H1 (cell line): ENCODE results near the gene SYNPO. TPM values are rescaled to one million over a fixed set of nuclear protein-coding genes. Genes with fewer than 3 reads are reported as not detected.

Source experiments
- CTCF ChIA-PET: fragments of 300-600 bp; sonication (Branson Sonifier 250); formaldehyde crosslinking; loops from one replicate; lab custom pipeline; 2021; ENCODE audit not compliant: partially characterized antibody; lab: Charles Lee
- POLR2A ChIA-PET: fragments of 300-600 bp; sonication (Branson Sonifier 250); formaldehyde crosslinking; loops from one replicate; lab custom pipeline; 2021; ENCODE audit warnings: inconsistent platforms; ENCODE audit not compliant: partially characterized antibody; lab: Charles Lee
- DNase-seq, 2 experiments: peaks; one replicate each; pipeline versions ENCODE4 v3.0.0 to v3.0.0-alpha.2; 2010 to 2022; ENCODE audit warnings: low spot score in 2 of 2, low read depth in 1 of 2, mixed read lengths in 1 of 2
- FAIRE-seq: peaks from 2 replicates; lab custom pipeline; 2011; peaks lifted over from hg19 to GRCh38; lab: Jason Lieb, UNC
- H2AFZ ChIP-seq: 2 replicates; pipeline ENCODE4 v1.8.1; 2012; ENCODE audit warnings: low read length, inconsistent platforms
- H2AK5ac ChIP-seq: 2 replicates; pipeline ENCODE4 v1.6.1; 2013; ENCODE audit warnings: low read depth, low read length
- H2BK120ac ChIP-seq: replicated peaks from 2 replicates; pipeline ENCODE3; 2013; ENCODE audit warnings: low read depth, low read length, inconsistent platforms
- H2BK12ac ChIP-seq: 2 replicates; pipeline ENCODE4 v1.6.1; 2013; ENCODE audit warnings: low read depth, low read length
- H2BK15ac ChIP-seq: 2 replicates; pipeline ENCODE4 v1.6.1; 2013; ENCODE audit warnings: low read length
- H2BK20ac ChIP-seq: 2 replicates; pipeline ENCODE4 v1.6.1; 2013; ENCODE audit warnings: low read length
- H2BK5ac ChIP-seq: 2 replicates; pipeline ENCODE4 v1.6.1; 2013; ENCODE audit warnings: low read depth, low read length
- H3K14ac ChIP-seq: 2 replicates; pipeline ENCODE4 v1.6.1; 2013; ENCODE audit warnings: inconsistent platforms; ENCODE audit not compliant: insufficient read length
- H3K18ac ChIP-seq: 2 replicates; pipeline ENCODE4 v1.6.1; 2013; ENCODE audit warnings: low read length; ENCODE audit errors: extremely low read depth
- H3K23ac ChIP-seq: 2 replicates; pipeline ENCODE4 v1.6.1; 2013; ENCODE audit warnings: inconsistent platforms; ENCODE audit not compliant: insufficient read length
- H3K23me2 ChIP-seq: 2 replicates; pipeline ENCODE4 v1.6.1; 2013; ENCODE audit warnings: low read depth, low read length
- H3K27ac ChIP-seq: 2 replicates; pipeline ENCODE4 v1.6.1; 2011; ENCODE audit warnings: low read depth, low read length, inconsistent platforms
- H3K27me3 ChIP-seq, 4 experiments: replicated peaks in 1 of 4; 1 replicate in 1 of 4; 2 replicates in 3 of 4; pipeline versions ENCODE4 v1.6.1 to v1.8.1; 2011 to 2013; ENCODE audit warnings: low read length in 3 of 4, mild to moderate bottlenecking in 3 of 4, inconsistent platforms in 2 of 4, mixed read lengths in 2 of 4, moderate library complexity in 1 of 4; ENCODE audit not compliant: control insufficient read depth in 3 of 4, insufficient read depth in 3 of 4; ENCODE audit errors: extremely low read depth in 1 of 4
- H3K36me3 ChIP-seq, 4 experiments: 2 replicates each; pipeline versions ENCODE4 v1.6.1 to v1.8.1; 2011 to 2013; ENCODE audit warnings: mild to moderate bottlenecking in 4 of 4, low read length in 3 of 4, moderate library complexity in 2 of 4, control low read depth in 1 of 4, inconsistent platforms in 1 of 4; ENCODE audit not compliant: insufficient read depth in 4 of 4, control insufficient read depth in 2 of 4
- H3K4ac ChIP-seq: replicated peaks from 2 replicates; pipeline ENCODE3; 2013; ENCODE audit warnings: low read length, low read depth, mixed read lengths, inconsistent platforms; ENCODE audit not compliant: insufficient read length
- H3K4me1 ChIP-seq, 4 experiments: replicated peaks in 1 of 4; 1 replicate in 1 of 4; 2 replicates in 3 of 4; pipeline versions ENCODE4 v1.6.1 to v1.8.1; 2011 to 2013; ENCODE audit warnings: low read length in 3 of 4, inconsistent platforms in 2 of 4, mixed read lengths in 1 of 4; ENCODE audit not compliant: insufficient read depth in 4 of 4, control insufficient read depth in 3 of 4
- H3K4me2 ChIP-seq, 2 experiments: 2 replicates each; pipeline versions ENCODE4 v1.6.1 to v1.8.1; 2011 to 2013; ENCODE audit warnings: low read depth in 2 of 2, low read length in 2 of 2, control low read depth in 1 of 2, inconsistent platforms in 1 of 2, mild to moderate bottlenecking in 1 of 2; ENCODE audit not compliant: insufficient read depth in 1 of 2
- H3K4me3 ChIP-seq, 4 experiments: fragments of 200-600, 300-600 bp in 1 of 4; sonication (generic), shearing (Covaris generic), sonication (Bioruptor Twin) in 1 of 4; 2 replicates each; pipeline versions ENCODE4 v1.5.1 to v1.8.1; 2011 to 2016; ENCODE audit warnings: low read length in 4 of 4, low read depth in 3 of 4, control low read depth in 2 of 4, inconsistent platforms in 2 of 4, mild to moderate bottlenecking in 2 of 4, mixed read lengths in 1 of 4, moderate library complexity in 1 of 4; ENCODE audit not compliant: insufficient read depth in 2 of 4; ENCODE audit errors: extremely low read depth in 1 of 4
- H3K56ac ChIP-seq: replicated peaks from 2 replicates; pipeline ENCODE3; 2013; ENCODE audit warnings: low read depth, mild to moderate bottlenecking, mixed read lengths, low read length, inconsistent platforms; ENCODE audit not compliant: insufficient read length
- H3K79me1 ChIP-seq: 2 replicates; pipeline ENCODE4 v1.6.1; 2013; ENCODE audit warnings: low read depth, low read length, control low read depth
- H3K79me2 ChIP-seq, 2 experiments: 2 replicates each; pipeline versions ENCODE4 v1.6.1 to v1.8.1; 2012 to 2013; ENCODE audit warnings: low read length in 2 of 2, mild to moderate bottlenecking in 2 of 2, inconsistent platforms in 1 of 2; ENCODE audit not compliant: insufficient read depth in 2 of 2, control insufficient read depth in 1 of 2
- H3K9ac ChIP-seq, 4 experiments: replicated peaks in 1 of 4; 1 replicate in 1 of 4; 2 replicates in 3 of 4; pipeline versions ENCODE4 v1.6.1 to v1.8.1; 2011 to 2013; ENCODE audit warnings: low read depth in 3 of 4, low read length in 3 of 4, control low read depth in 2 of 4, mild to moderate bottlenecking in 2 of 4, moderate library complexity in 2 of 4, inconsistent platforms in 1 of 4; ENCODE audit errors: extremely low read depth in 1 of 4
- H3K9me3 ChIP-seq, 2 experiments: 2 replicates each; pipeline versions ENCODE4 v1.6.1 to v1.8.1; 2012 to 2013; ENCODE audit warnings: mild to moderate bottlenecking in 2 of 2, moderate library complexity in 2 of 2, control low read depth in 1 of 2, inconsistent platforms in 1 of 2, low read depth in 1 of 2, low read length in 1 of 2, mixed read lengths in 1 of 2; ENCODE audit not compliant: insufficient read depth in 2 of 2
- H4K20me1 ChIP-seq, 2 experiments: replicated peaks in 1 of 2; 2 replicates each; pipeline versions ENCODE3 to v1.8.1; 2011 to 2013; ENCODE audit warnings: inconsistent platforms in 2 of 2, low read length in 2 of 2, mild to moderate bottlenecking in 1 of 2; ENCODE audit not compliant: insufficient read depth in 2 of 2, control insufficient read depth in 1 of 2
- H4K5ac ChIP-seq: 2 replicates; pipeline ENCODE4 v1.6.1; 2013; ENCODE audit warnings: low read length, low read depth, mixed read lengths, inconsistent platforms; ENCODE audit not compliant: insufficient read length
- H4K8ac ChIP-seq: 2 replicates; pipeline ENCODE4 v1.8.0; 2013; ENCODE audit warnings: mild to moderate bottlenecking, moderate library complexity, low read length, inconsistent platforms; ENCODE audit not compliant: insufficient read depth; ENCODE audit errors: extremely low read depth
- H4K91ac ChIP-seq: replicated peaks from 2 replicates; pipeline ENCODE3; 2013; ENCODE audit warnings: low read length, mixed read lengths, inconsistent platforms; ENCODE audit not compliant: insufficient read length
- E2F6 ChIP-seq: IDR thresholded peaks from 2 replicates; pipeline ENCODE4 v1.6.1; 2012; ENCODE audit warnings: inconsistent platforms
- RNF2 ChIP-seq: fragments of 200-900, 300-1000 bp; sonication (generic); IDR thresholded peaks from 2 replicates; pipeline ENCODE4 v1.7.1; 2016; ENCODE audit warnings: borderline replicate concordance, low read depth, mild to moderate bottlenecking, antibody characterized with exemption, low read length; ENCODE audit not compliant: poor library complexity, severe bottlenecking; ENCODE audit errors: missing control alignments
- TEAD4 ChIP-seq: IDR thresholded peaks from 2 replicates; pipeline ENCODE4 v1.6.1; 2012; ENCODE audit warnings: low read depth, low read length, inconsistent platforms, mixed read lengths
- WGBS, 2 experiments: shearing (Covaris generic) in 1 of 2; methylation state at CpG; one replicate each; pipeline versions ENCODE4 v1.1.6 to v1.1.7; 2013 to 2015; ENCODE audit warnings: low lambda C conversion rate in 2 of 2, mixed read lengths in 2 of 2, inconsistent platforms in 1 of 2, low coverage in 1 of 2, missing lambda C conversion rate in 1 of 2; ENCODE audit not compliant: insufficient replicate concordance in 2 of 2, insufficient coverage in 1 of 2, insufficient read length in 1 of 2; ENCODE audit errors: extremely low coverage in 1 of 2, missing lambda C conversion rate in 1 of 2; 5-methylcytosine and 5-hydroxymethylcytosine counted together
- polyA plus RNA-seq, 7 experiments: library from polyadenylated mRNA; depleted of rRNA in 3 of 7; stranded (reverse) in 5 of 7; unstranded in 2 of 7; fragments of >200 nt in 5 of 7; fragments of 200-250 nt in 2 of 7; gene quantifications; 1 replicate in 5 of 7; 2 replicates in 1 of 7; 4 replicates in 1 of 7; pipeline versions ENCODE4 v1.2.1 to v1.2.3, GENCODE V29; 2011 to 2013; ENCODE audit warnings: missing spikeins in 2 of 7, mixed read lengths in 2 of 7
- total RNA-seq: library from RNA; stranded (reverse); fragmentation: NEBNext Ultra II Directional; extraction: Animal tissue kit (Norgen Biotek cat#: 25700); gene quantifications from 2 replicates; pipeline ENCODE4 v1.2.1, GENCODE V29; 2021

Gene SYNPO
- total and polyA plus RNA-seq, 2 of the 8 experiments (the other 6 are each of a cell fraction or from before 2014, with no cell fraction given), result 2.3 TPM

- Histone ChIP-seq H3K4ac (peak overlapping the region; percentile 14), H3K79me2 (no peaks in the 10 kb centered on the region), H3K14ac (no peak overlapping the region), H3K4me2 (peak overlapping the region; percentile 94 to 97), H2BK20ac (no peak overlapping the region), H2BK15ac (peak overlapping the region; percentile 29; the same call in 1 of the 2 replicates), H2AFZ (0 out of 2 replicates have a peak overlapping the region, but pooled peaks have one; percentile 13), H3K23ac (no peak overlapping the region), H3K27ac (no peak overlapping the region), H2BK12ac (peak overlapping the region; percentile 39; the same call in 1 of the 2 replicates), H4K5ac (no peak overlapping the region), H2BK120ac (peak overlapping the region; percentile 40), H2BK5ac (no peak overlapping the region), H4K91ac (no peak overlapping the region), H3K79me1 (no peaks in the 10 kb centered on the region), H3K36me3 (no peaks in the 10 kb centered on the region), H3K4me3 (peak overlapping the region; percentile 56 to 69 (median 62)), H3K9me3 (no peaks in the 10 kb centered on the region), H3K56ac (no peak overlapping the region), H4K20me1 (no peaks in the 10 kb centered on the region), H3K9ac (no peak overlapping the region), H3K4me1 (peaks cover 3 to 20% (median 11%) of the 10 kb centered on the region in 4 experiments), H4K8ac (peak overlapping the region; percentile 70; the same call in 1 of the 2 replicates), H3K18ac (peak overlapping the region; percentile 48), H3K23me2 (peaks cover 9% of the 10 kb centered on the region), H2AK5ac (no peak overlapping the region), H3K27me3 (peaks cover 0 to 25% (median 22%) of the 10 kb centered on the region in 4 experiments; a peak in 5 of 7 replicates)
- CTCF ChIA-PET, result interaction anchor here (0.8 to 10.4 kb wide), 5 partner anchors 14 to 176 kb away, joined by 3 to 72 read pairs (median 9); partner anchors contain the start of genes RPS14 and SYNPO
- TF ChIP-seq RNF2 (peak; percentile 4), TEAD4 (no peak), E2F6 (0 out of 2 replicates have a peak, but pooled peaks have one; percentile 11)
- WGBS, 2 experiments, result 28% methylated on average over 10 of the region's 19 CpGs; no CpG with 5 or more reads in 1 of the 2 experiments
- DNase-seq (no peak), FAIRE-seq (no peak)
- POLR2A ChIA-PET, result interaction anchor here (0.6 to 0.8 kb wide), 2 partner anchors 92 to 211 kb away, joined by 3 read pairs; no protein-coding TSS in a partner anchor
Observed at GRCh38 chr5:150625164-150625535, 15.3 kb upstream of the SYNPO start.
